ENCODE measurements around the gene CRB3. TPM values are rescaled to one million over a fixed set of nuclear protein-coding genes. Genes with fewer than 3 reads are reported as not detected.

Gene CRB3
- total RNA-seq, 2 donors from 2014 or later, result 23.1 to 39.3 TPM

DNA sequence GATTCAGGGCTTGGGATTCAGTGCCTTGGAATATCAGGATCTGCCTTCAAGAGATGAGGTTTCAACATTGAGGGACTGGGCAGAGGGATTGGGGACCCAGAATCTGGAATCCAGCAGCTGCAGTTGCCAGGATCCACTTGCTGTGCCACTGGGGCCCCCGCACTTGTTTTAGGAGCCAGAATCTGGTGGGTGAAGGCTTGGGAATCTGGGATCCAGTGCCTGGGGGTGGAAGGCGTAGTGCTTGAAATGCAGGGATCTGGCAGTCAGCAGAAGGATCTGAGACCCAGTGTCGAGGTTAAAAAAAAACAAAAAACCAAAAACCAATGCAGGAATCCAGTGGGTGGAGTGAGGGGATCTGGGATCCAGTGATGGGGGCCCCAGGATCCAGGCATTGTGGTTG, 23.2 kb upstream of the CRB3 start:
- Histone ChIP-seq H3K4me1 (replicated peaks) (no peaks in the 10 kb centered on the region), H3K36me3 (no peaks in the 10 kb centered on the region), H3K9me3 (no peaks in the 10 kb centered on the region), H3K4me3 (no peak overlapping the region), H3K27me3 (replicated peaks; ENCODE audit: insufficient read depth) (no peaks in the 10 kb centered on the region), H3K27ac (no peak overlapping the region)
- TF ChIP-seq, protein P1, sequence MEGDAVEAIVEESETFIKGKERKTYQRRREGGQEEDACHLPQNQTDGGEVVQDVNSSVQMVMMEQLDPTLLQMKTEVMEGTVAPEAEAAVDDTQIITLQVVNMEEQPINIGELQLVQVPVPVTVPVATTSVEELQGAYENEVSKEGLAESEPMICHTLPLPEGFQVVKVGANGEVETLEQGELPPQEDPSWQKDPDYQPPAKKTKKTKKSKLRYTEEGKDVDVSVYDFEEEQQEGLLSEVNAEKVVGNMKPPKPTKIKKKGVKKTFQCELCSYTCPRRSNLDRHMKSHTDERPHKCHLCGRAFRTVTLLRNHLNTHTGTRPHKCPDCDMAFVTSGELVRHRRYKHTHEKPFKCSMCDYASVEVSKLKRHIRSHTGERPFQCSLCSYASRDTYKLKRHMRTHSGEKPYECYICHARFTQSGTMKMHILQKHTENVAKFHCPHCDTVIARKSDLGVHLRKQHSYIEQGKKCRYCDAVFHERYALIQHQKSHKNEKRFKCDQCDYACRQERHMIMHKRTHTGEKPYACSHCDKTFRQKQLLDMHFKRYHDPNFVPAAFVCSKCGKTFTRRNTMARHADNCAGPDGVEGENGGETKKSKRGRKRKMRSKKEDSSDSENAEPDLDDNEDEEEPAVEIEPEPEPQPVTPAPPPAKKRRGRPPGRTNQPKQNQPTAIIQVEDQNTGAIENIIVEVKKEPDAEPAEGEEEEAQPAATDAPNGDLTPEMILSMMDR (IDR thresholded peaks at IDR 0.05), result no peak
- TF ChIP-seq POLR2A (IDR thresholded peaks at IDR 0.05), result no peak
- no peak for TF ChIP-seq POLR2AphosphoS5 (IDR thresholded peaks at IDR 0.05)
- WGBS, result 94% methylated on average over 3 of the region's 3 CpGs
- intact Hi-C loops (cut with DNase I), result no loop called here
- DNase-seq (ENCODE audit: low spot score), result no peak

DNA sequence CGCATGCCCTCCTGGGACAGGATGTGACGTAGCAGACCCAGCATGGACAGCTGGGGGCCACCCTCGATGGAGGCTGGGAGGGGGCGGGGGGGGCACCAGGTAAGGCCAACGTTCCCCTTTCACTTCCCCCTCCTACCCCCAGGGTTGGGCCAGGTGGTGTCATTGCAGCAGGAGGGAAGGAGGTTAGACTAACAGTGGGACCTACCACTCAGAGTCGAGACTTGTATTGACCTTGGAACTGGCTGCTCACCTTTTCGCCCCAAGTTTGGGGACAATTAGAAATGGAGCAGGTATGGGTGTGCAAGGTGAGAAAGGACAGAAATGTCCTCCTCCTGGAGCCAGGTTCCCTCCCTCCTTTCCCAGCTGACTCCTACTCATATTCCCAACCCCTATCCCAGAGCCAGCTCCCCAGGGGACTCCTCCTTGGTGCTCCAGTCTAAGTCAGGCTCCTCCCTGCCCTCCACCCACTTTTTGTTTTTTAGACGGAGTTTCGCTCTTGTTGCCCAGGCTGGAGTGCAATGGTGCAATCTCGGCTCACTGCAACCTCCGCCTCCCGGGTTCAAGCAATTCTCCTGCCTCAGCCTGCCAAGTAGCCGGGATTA, 21.9 kb upstream of the CRB3 start:
- WGBS, result 84% methylated on average over 11 of the region's 13 CpGs
- Histone ChIP-seq H3K36me3 (no peaks in the 10 kb centered on the region), H3K4me1 (replicated peaks) (no peaks in the 10 kb centered on the region), H3K4me3 (no peak overlapping the region), H3K9me3 (no peaks in the 10 kb centered on the region), H3K27me3 (replicated peaks; ENCODE audit: insufficient read depth) (no peaks in the 10 kb centered on the region), H3K27ac (no peak overlapping the region)
- no peak for TF ChIP-seq POLR2A (IDR thresholded peaks at IDR 0.05)
- DNase-seq (ENCODE audit: low spot score), result no peak
- intact Hi-C loops (cut with DNase I), result no loop called here

DNA sequence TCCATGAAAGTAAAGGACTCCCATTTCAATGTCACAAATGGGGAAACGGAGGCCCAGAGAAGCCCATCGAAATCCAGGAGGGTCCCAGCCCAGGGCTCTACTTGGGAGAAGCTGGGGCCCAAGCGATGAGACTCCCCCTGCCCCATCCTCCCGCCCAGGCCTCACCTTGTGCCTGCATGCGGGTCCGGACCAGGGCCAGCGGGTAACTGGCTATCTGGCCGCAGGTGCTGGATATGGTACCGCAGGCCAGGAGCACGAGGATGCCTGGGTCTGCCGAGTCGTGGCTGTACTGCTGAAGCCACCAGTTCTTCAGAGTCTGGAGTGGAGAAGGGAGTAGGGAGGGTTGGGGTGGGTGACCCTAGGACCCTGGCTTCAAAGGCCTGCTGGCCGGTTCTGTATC, 20.1 kb upstream of the CRB3 start:
- Histone ChIP-seq H3K36me3 (no peaks in the 10 kb centered on the region), H3K4me3 (no peak overlapping the region), H3K4me1 (replicated peaks) (no peaks in the 10 kb centered on the region), H3K27me3 (replicated peaks; ENCODE audit: insufficient read depth) (no peaks in the 10 kb centered on the region), H3K9me3 (no peaks in the 10 kb centered on the region), H3K27ac (no peak overlapping the region)
- no peak for DNase-seq (ENCODE audit: low spot score)
- 97% methylated on average over 13 of the region's 13 CpGs for WGBS
- intact Hi-C loops (cut with DNase I), result no loop called here
- TF ChIP-seq, protein P1 (IDR thresholded peaks at IDR 0.05), result no peak
- TF ChIP-seq POLR2A (IDR thresholded peaks at IDR 0.05) (no peak), POLR2AphosphoS5 (IDR thresholded peaks at IDR 0.05) (no peak)

DNA sequence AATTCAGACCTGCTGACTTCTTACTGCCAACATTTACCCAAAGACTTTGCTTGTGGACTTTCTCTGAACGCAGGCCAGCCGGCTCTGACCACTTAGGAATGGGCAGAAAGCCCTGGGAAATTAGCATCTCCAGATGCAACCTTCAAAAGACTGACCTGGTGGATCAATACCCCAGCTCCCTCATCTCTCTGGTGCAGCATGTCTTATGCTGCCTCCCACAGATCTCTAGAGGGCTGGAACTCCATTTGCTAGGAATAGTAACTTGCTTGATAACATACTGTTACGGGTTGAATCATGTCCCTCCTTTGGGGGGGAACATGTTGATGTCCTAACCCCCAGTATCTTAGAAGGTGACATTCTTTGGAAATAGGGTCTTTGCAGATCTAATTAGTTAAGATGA, 17.6 kb upstream of the CRB3 start:
- Histone ChIP-seq H3K27me3 (replicated peaks; ENCODE audit: insufficient read depth) (no peaks in the 10 kb centered on the region), H3K36me3 (no peaks in the 10 kb centered on the region), H3K4me3 (no peak overlapping the region), H3K4me1 (replicated peaks) (no peaks in the 10 kb centered on the region), H3K9me3 (no peaks in the 10 kb centered on the region), H3K27ac (no peak overlapping the region)
- WGBS, result 96% methylated on average over 3 of the region's 3 CpGs
- intact Hi-C loops (cut with DNase I), result no loop called here
- TF ChIP-seq, protein P1 (IDR thresholded peaks at IDR 0.05), result no peak
- TF ChIP-seq POLR2AphosphoS5 (IDR thresholded peaks at IDR 0.05), result no peak
- no peak for TF ChIP-seq POLR2A (IDR thresholded peaks at IDR 0.05)
- DNase-seq (ENCODE audit: low spot score), result no peak

DNA sequence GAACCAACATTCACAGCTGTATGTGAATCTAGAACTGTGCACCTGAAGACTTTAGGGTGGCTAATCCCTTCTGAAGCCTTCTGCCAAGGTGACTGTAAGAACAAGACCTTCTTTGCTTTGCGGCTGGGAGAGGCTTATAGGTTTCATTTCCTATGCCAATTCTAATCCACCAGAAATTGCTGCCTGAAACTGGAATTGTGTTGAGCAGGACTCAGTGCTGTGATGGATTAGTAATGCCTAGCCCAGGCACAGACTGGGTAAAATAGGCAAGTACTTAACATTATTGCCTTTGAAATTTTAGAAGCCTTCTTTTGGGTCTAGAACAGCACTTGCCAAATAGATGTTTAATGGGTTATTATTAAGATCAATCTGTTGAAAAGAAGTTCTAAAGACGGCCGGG, 16.0 kb upstream of the CRB3 start:
- Histone ChIP-seq H3K4me3 (no peak overlapping the region), H3K4me1 (replicated peaks) (no peaks in the 10 kb centered on the region), H3K27ac (no peak overlapping the region), H3K36me3 (no peaks in the 10 kb centered on the region), H3K27me3 (replicated peaks; ENCODE audit: insufficient read depth) (no peaks in the 10 kb centered on the region), H3K9me3 (no peaks in the 10 kb centered on the region)
- TF ChIP-seq POLR2A (IDR thresholded peaks at IDR 0.05) (no peak), POLR2AphosphoS5 (IDR thresholded peaks at IDR 0.05) (no peak)
- TF ChIP-seq, protein P1 (IDR thresholded peaks at IDR 0.05), result no peak
- DNase-seq (ENCODE audit: low spot score), result no peak
- WGBS, result 81% methylated on average over 3 of the region's 3 CpGs
- intact Hi-C loops (cut with DNase I), result no loop called here

Data from prostate gland (tissue), 2 donors.